Dermis microvascular lymphatic vessel endothelial cell (primary cell): Measurements from ENCODE around the gene RPL10A. TPM values are rescaled to one million over a fixed set of nuclear protein-coding genes. Genes with fewer than 3 reads are reported as not detected.
"Not testable (repeated sequence)": the region's sequence is repeated elsewhere in the genome, so short reads cannot be mapped to it uniquely, and the experiment has no call there.

Experiments used
- DNase-seq, 2 donors: peaks; one replicate each; pipeline versions ENCODE4 v3.0.0 to v3.0.0-alpha.2; 2010; ENCODE audit warnings: low read depth in 2 of 2
- total RNA-seq: library from RNA; depleted of rRNA; stranded (reverse); fragments of >200 nt; gene quantifications from 2 replicates; pipeline ENCODE4 v1.2.1, GENCODE V29; 2014

The RPL10A gene
- total RNA-seq, 1 donor from 2014 or later: 1,744 TPM

DNA sequence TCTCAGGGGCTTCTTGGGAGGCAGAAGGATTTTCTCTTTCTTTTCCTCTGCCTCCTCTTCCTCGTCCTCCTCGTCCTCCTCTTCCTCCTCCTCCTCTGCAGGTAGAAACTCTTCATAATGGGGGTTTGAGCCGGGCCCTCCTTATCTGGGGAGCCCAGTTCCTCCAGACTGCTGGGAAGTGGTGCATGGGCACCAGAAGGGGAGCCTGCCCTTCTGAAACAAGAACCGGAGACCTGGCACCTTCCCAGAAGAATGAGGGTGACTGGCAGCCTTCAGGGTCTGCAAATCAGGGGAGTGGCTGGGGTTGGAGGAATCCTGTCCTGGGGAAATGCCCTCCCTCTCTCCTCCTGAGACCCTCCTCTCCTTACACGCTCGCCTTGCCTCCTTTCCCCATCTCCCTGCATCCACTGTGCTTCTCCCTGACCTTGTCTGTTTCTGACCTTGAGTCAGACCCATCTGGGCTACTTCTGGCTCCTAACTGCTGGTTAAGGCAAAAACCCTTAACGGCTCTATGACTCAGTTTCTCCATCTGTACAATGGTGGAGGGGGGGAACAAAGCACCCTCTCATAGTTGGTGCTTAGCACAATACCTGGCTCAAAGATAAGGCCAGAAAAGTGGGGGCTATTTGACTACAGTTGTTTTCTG lies 42.8 kb downstream of the RPL10A start:
- DNase-seq: no peak

GRCh38 chr6:35511562-35511941 lies 43.4 kb downstream of the RPL10A start:
- no peak for DNase-seq

GRCh38 chr6:35512006-35512405 lies 43.8 kb downstream of the RPL10A start:
- DNase-seq: no peak

- DNase-seq: no peak
Observed at GRCh38 chr6:35512740-35513139, 44.5 kb downstream of the RPL10A start, which contains the start of gene TULP1. Gene TULP1 (minus strand): TSS chr6:35512896. CDS start chr6:35512858, 38 bp downstream.

GRCh38 chr6:35514587-35514986 lies 46.4 kb downstream of the RPL10A start:
- no peak for DNase-seq

- DNase-seq: not testable (repeated sequence)
Observed at GRCh38 chr6:35515939-35516338, 47.7 kb downstream of the RPL10A start.

- no peak for DNase-seq
Observed at GRCh38 chr6:35516712-35517111, 48.5 kb downstream of the RPL10A start.

DNA sequence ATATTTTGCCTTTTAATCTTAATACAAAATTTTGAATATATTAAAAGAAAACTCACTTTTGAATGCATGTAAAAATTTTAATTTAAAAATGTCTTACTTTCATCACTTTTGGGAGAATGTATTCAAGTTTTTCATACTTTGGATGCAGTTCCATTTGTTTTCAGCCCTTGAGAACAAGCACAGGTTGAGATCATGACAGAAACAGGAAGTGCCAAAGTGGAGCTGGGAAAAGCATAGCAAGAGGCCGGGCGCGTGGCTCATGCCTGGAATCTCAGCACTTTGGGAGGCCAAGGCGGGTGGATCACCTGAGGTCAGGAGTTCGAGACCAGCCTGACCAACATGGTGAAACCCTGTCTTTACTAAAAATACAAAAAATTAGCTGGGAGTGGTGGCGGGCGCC lies 49.8 kb downstream of the RPL10A start:
- DNase-seq: peak in 1 of 2 donors; percentile 29

GRCh38 chr6:35518566-35519312 lies 50.5 kb downstream of the RPL10A start:
- no peak for DNase-seq

- DNase-seq: no peak
Observed at GRCh38 chr6:35519313-35520015, 51.3 kb downstream of the RPL10A start.

Other genes starting within 250 kb of the RPL10A start
- 15.7 and 23.9 TPM in 2 replicates for gene ZNF76, start 208.7 kb upstream of the RPL10A start, total RNA-seq
- gene DEF6, start 170.6 kb upstream of the RPL10A start, total RNA-seq: 0.51 and 0.63 TPM in 2 replicates
- gene PPARD, start 125.8 kb upstream of the RPL10A start, total RNA-seq: 4.0 and 8.9 TPM in 2 replicates
- gene FANCE, start 16.1 kb upstream of the RPL10A start, total RNA-seq: 10.3 and 11.1 TPM in 2 replicates
- 0.13 and 0.26 TPM in 2 replicates for gene TEAD3, start 28.7 kb downstream of the RPL10A start, total RNA-seq
- gene TULP1, start 44.5 kb downstream of the RPL10A start, total RNA-seq: not detected in 2 replicates
- gene FKBP5, start 220.5 kb downstream of the RPL10A start, total RNA-seq: 37.9 and 40.3 TPM in 2 replicates